SK-N-SH treated with all-trans-retinoic acid at 6 μM for 48 hours (cell line): ENCODE data around the gene SLC6A3.

ENCODE experiments used
- ARNTL ChIP-seq: fragments of 450-650 bp; formaldehyde crosslinking; IDR thresholded peaks from 2 replicates; pipeline ENCODE4 v1.5.0; 2020; ENCODE audit warnings: low read depth, mild to moderate bottlenecking, moderate library complexity, borderline replicate concordance
- BACH2 ChIP-seq: fragments of 250-450 bp; sonication (Bioruptor Pico); IDR thresholded peaks from 2 replicates; pipeline ENCODE4 v1.9.0; 2021; ENCODE audit warnings: mild to moderate bottlenecking, borderline replicate concordance
- CSDC2 ChIP-seq: fragments of 250-450 bp; sonication (Bioruptor Pico); IDR thresholded peaks from 2 replicates; pipeline ENCODE4 v1.5.0; 2020; ENCODE audit warnings: mild to moderate bottlenecking, moderate library complexity
- CSRNP3 ChIP-seq: fragments of 250-450 bp; sonication (Bioruptor Pico); IDR thresholded peaks from 2 replicates; pipeline ENCODE4 v1.5.1; 2021; ENCODE audit warnings: mild to moderate bottlenecking, moderate library complexity
- ESRRG ChIP-seq: fragments of 250-450 bp; sonication (Bioruptor Pico); IDR thresholded peaks from 2 replicates; pipeline ENCODE4 v1.6.1; 2021; ENCODE audit warnings: mild to moderate bottlenecking
- PPARA ChIP-seq: fragments of 250-450 bp; sonication (Bioruptor Pico); IDR thresholded peaks from 2 replicates; pipeline ENCODE4 v1.5.0; 2020; ENCODE audit warnings: mild to moderate bottlenecking, borderline replicate concordance
- RARB ChIP-seq: fragments of 250-450 bp; sonication (Bioruptor Pico); IDR thresholded peaks from 2 replicates; pipeline ENCODE4 v1.8.0; 2021; ENCODE audit warnings: mild to moderate bottlenecking, moderate library complexity
- SNAI2 ChIP-seq: fragments of 250-450 bp; sonication (Bioruptor Pico); IDR thresholded peaks from 2 replicates; pipeline ENCODE4 v1.5.0; 2020; ENCODE audit warnings: mild to moderate bottlenecking, moderate library complexity
- ZFP3 ChIP-seq: fragments of 250-450 bp; sonication (Bioruptor Pico); IDR thresholded peaks from 2 replicates; pipeline ENCODE4 v1.5.0; 2020; ENCODE audit warnings: mild to moderate bottlenecking, moderate library complexity
- TF ChIP-seq, protein P1 (sequence below): fragments of 250-450 bp; sonication (Bioruptor Pico); IDR thresholded peaks from 2 replicates; pipeline ENCODE4 v1.8.0; 2020; ENCODE audit warnings: mild to moderate bottlenecking, moderate library complexity, borderline replicate concordance

DNA sequence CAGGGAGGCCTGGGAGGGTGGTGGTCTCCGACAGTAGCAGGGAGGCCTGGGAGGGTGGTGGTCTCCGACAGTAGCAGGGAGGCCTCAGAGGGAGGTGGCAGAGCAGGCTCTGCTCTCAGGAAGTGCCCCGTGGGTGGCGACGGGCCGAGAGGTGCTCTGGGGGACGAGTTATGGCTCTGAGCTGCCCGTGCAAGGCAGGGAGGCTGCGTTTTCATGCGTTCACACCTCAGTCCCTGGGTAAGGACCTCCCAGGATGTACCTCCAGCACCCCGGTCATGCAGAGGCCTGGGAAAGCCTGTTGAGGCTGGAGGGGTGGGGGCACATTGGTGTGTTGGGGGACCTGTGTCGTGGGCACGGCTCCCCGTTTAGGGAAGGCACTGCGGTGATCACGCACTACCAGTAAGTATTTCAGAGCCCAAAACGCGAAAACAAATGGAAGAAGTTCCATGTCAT, 63.0 kb downstream of the SLC6A3 start:
- TF ChIP-seq CSDC2 (CRISPR knock-in tag), result no peak
- TF ChIP-seq SNAI2 (CRISPR knock-in tag), result no peak
- TF ChIP-seq, protein P1, sequence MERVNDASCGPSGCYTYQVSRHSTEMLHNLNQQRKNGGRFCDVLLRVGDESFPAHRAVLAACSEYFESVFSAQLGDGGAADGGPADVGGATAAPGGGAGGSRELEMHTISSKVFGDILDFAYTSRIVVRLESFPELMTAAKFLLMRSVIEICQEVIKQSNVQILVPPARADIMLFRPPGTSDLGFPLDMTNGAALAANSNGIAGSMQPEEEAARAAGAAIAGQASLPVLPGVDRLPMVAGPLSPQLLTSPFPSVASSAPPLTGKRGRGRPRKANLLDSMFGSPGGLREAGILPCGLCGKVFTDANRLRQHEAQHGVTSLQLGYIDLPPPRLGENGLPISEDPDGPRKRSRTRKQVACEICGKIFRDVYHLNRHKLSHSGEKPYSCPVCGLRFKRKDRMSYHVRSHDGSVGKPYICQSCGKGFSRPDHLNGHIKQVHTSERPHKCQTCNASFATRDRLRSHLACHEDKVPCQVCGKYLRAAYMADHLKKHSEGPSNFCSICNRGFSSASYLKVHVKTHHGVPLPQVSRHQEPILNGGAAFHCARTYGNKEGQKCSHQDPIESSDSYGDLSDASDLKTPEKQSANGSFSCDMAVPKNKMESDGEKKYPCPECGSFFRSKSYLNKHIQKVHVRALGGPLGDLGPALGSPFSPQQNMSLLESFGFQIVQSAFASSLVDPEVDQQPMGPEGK, result no peak
- TF ChIP-seq ZFP3 (CRISPR knock-in tag), result no peak
- no peak for TF ChIP-seq ESRRG (CRISPR knock-in tag)
- no peak for TF ChIP-seq PPARA
- no peak for TF ChIP-seq CSRNP3 (CRISPR knock-in tag)
- no peak for TF ChIP-seq ARNTL (CRISPR knock-in tag)
- no peak for TF ChIP-seq RARB
- TF ChIP-seq BACH2, result no peak
